Activated naive CD4-positive, alpha-beta T cell treated with anti-CD3 and anti-CD28 coated beads, Interleukin-2, amount 50 U/mL, for 72 hours (primary cell): ENCODE results near the gene CCDC150. TPM values are rescaled to one million over a fixed set of nuclear protein-coding genes. Genes with fewer than 3 reads are reported as not detected.
A peak's percentile ranks its signal among the peaks of the same experiment; 100 is the strongest.
"Not testable (repeated sequence)": the region's sequence is repeated elsewhere in the genome, so short reads cannot be mapped to it uniquely, and the experiment has no call there.

Experiments used
- ATAC-seq, 2 donors: fragments of 150-1000 bp; cut with Tn5 transposase; 2 replicates each; pipeline ENCODE4 v1.10.0; 2021; ENCODE audit warnings: mild to moderate bottlenecking in 2 of 2, moderate library complexity in 2 of 2
- DNase-seq, 2 donors: peaks; one replicate each; pipeline ENCODE4 v3.0.0; 2021 to 2022; ENCODE audit warnings: low spot score in 2 of 2
- H3K27ac Mint-ChIP-seq, 2 donors: one replicate each; pipeline ENCODE4 v1.8.0; 2022; ENCODE audit warnings: mild to moderate bottlenecking in 2 of 2, mixed read lengths in 2 of 2
- H3K36me3 Mint-ChIP-seq, 2 donors: one replicate each; pipeline ENCODE4 v1.8.0; 2022; ENCODE audit warnings: mixed read lengths in 2 of 2
- H3K9me3 Mint-ChIP-seq, 2 donors: one replicate each; pipeline ENCODE4 v1.8.0; 2022; ENCODE audit warnings: mixed read lengths in 2 of 2
- total RNA-seq, 2 donors: library from RNA; stranded (reverse); gene quantifications; one replicate each; pipeline ENCODE4 v1.2.3, GENCODE V29; 2022

Gene CCDC150
- total RNA-seq, 2 donors from 2014 or later, result 23.3 to 24.0 TPM

DNA sequence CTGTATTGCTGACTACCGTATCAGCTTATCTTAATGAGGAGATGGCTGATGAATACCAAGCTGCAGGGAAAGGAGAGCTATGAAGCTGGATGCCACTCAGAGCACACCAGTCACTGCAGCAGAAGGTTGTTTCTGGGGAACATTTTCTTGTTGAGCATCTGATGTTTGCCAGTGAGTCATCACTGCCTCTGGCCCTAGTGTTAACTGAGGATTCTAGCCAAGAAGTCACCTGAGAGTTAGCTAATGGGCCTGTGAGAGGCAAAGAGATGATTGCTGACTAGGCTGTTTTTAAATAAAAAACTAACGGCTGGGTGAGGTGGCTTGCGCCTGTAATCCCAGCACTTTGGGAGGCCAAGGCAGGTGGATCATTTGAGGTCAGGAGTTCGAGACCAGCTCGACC lies 37.9 kb downstream of the CCDC150 start:
- H3K27ac Mint-ChIP-seq, result no peak overlapping the region
- H3K9me3 Mint-ChIP-seq, result no peaks in the 10 kb centered on the region
- peaks cover 0 to 6% of the 10 kb centered on the region in 2 donors for H3K36me3 Mint-ChIP-seq
- DNase-seq (no peak), ATAC-seq (no peak)

DNA sequence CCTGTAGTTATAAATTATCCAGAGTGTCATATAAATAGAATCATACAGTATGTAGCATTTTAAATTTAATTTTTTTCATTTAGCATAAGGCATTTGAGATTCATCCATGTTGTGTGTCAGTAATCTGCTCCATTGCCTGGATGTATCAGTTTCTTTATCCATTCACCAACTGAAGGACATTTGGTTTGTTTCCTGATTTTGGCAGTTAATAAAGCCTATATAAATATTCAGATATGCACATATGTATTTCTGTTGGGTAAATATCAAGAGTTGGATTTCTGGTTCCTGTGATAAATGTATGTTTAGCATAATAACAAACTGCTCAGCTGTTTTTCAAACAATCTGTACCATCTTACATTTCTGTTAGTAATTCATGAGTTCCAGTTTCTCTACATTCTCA lies 39.9 kb downstream of the CCDC150 start:
- no peak for ATAC-seq
- Mint-ChIP-seq H3K36me3 (peaks cover 0 to 13% of the 10 kb centered on the region in 2 donors), H3K27ac (no peak overlapping the region), H3K9me3 (no peaks in the 10 kb centered on the region)
- no peak for DNase-seq

DNA sequence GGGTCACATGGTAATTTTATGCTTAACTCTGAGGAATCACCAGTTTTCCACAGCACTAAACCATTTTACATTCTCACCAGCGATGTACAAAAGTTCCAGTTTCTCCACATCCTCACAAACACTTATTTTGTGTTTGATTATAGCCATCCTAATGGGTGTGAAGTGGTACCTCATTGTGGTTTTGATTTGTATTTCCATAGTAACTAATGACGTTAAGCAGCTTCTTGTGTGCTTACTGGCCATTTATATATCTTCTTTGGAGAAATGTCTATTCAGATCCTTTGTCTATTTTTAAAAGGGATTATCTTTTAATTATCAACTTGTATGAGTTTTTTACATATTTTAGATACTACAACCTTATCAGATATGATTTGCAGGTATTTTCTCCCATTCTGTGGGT lies 42.0 kb downstream of the CCDC150 start:
- no peak overlapping the region for H3K27ac Mint-ChIP-seq
- ATAC-seq, result no peak
- DNase-seq, result no peak

DNA sequence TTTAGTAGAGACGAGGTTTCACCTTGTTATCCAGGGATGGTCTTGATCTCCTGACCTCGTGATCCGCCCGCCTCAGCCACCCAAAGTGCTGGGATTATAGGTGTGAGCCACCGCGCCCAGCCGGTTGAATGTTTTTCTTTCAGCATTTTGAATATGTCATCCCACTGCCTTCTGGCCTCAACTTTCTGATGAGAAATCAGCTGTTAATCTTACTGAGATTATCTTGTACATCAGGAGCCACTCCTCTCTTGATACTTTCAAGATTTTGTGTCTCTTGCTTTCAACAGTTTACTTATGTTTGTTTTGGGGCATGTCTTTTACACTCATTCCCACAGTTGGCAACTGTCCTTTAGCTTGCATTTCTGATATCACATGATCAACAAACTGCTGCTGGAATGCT lies 46.3 kb downstream of the CCDC150 start:
- no peak for ATAC-seq
- Mint-ChIP-seq H3K9me3 (peaks cover 10 to 21% of the 10 kb centered on the region in 2 donors), H3K27ac (no peak overlapping the region), H3K36me3 (peaks cover 18 to 20% of the 10 kb centered on the region in 2 donors)
- no peak for DNase-seq

More for the DNA sequence above, 42.0 kb downstream of the CCDC150 start:
- H3K36me3 Mint-ChIP-seq, result peaks cover 8 to 21% of the 10 kb centered on the region in 2 donors
- H3K9me3 Mint-ChIP-seq, result peaks cover 0 to 9% of the 10 kb centered on the region in 2 donors

DNA sequence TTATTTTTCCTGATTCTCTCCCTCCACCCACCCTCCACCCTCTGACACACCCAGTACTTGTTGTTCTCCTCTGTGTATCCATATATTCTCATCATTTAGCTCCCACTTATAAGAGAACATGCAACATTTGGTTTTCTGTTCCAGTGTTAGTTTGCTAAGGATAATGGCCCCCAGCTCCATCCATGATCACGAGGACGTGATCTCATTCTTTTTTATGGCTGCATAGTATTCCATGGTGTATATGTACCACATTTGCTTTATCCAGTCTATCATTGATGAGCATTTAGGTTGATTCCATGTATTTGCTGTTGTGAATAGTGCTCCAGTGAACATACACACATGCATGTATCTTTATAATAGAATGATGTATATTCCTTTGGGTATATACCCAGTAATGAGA lies 47.2 kb downstream of the CCDC150 start:
- DNase-seq, ATAC-seq, H3K27ac Mint-ChIP-seq: not testable (repeated sequence)
- Mint-ChIP-seq H3K36me3 (peaks cover 18 to 20% of the 10 kb centered on the region in 2 donors), H3K9me3 (peaks cover 10 to 21% of the 10 kb centered on the region in 2 donors)

DNA sequence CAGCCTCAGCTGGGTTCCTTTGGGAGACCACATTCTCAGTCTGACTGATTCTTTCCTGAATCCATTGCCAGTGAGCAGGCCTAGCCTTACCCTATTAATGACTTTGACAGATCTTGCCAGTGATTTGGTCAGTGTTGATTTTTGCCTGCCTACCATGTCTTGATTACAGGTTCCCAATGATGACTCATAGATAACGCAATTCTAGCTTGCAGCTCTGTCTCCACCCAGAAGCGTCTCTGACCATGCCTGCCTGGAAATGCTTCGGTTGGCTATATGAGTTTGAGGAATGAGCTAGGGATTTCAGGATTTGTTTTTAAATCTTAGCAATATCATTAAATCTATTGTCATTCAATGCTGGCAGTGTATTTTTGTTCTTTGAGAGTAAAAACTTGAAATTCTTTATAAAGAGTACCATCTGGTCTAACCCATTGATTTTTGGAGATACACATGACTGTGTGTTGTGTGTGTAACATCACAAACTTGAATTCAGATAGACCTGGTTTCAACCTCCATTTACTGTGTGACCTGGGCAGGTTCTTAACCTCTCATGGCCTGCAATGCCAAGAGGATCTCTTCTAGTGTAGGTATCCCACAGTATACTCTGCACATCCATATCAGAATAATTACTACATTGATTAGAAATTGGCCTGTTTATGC lies 57.0 kb downstream of the CCDC150 start:
- DNase-seq, result no peak
- ATAC-seq, result no peak

DNA sequence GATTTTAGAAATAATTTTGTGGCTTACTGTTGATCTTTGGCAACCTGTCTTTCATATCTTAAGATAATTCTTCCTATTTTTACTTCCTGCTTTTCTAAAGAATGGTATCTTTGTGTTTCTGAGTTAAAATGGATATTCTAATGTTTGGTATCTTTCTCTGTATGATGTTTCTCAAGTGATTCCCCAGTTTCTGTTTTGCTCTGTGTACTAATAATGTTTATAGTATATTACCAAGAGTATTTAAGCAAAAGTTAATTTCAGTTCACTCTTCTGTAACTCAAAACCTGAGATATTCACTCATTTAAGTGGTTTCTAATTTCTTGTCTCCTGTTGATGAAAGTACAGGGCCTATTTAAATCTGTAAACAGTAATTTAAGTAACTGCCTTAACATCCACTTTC lies 58.3 kb downstream of the CCDC150 start:
- no peak overlapping the region for H3K27ac Mint-ChIP-seq
- ATAC-seq, result no peak

More for the DNA sequence above, 57.0 kb downstream of the CCDC150 start:
- no peak overlapping the region for H3K27ac Mint-ChIP-seq
- H3K9me3 Mint-ChIP-seq, result no peaks in the 10 kb centered on the region
- no peaks in the 10 kb centered on the region for H3K36me3 Mint-ChIP-seq

DNA sequence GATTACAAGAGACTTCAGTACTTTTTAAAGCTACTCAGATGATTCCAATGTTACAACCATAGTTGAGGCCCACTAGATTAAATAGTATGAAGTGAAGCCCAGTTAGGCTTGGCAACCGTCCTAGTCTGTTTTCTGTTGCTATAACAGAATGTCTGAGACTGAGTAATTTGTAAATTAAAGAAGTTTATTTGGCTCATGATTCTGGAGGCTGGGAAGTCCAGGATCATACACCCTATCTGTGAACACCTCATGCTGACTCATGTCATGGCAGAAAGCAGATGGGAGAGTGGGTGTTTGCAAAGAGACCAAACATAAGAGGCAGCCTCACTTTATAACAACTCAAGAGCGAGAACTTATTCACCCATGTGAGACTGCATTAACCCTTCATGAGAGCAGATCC lies 63.1 kb downstream of the CCDC150 start:
- DNase-seq, result no peak
- Mint-ChIP-seq H3K36me3 (no peaks in the 10 kb centered on the region), H3K9me3 (peaks cover 0 to 3% of the 10 kb centered on the region in 2 donors)

More for the DNA sequence above, 58.3 kb downstream of the CCDC150 start:
- Mint-ChIP-seq H3K36me3 (no peaks in the 10 kb centered on the region), H3K9me3 (no peaks in the 10 kb centered on the region)
- DNase-seq, result no peak

DNA sequence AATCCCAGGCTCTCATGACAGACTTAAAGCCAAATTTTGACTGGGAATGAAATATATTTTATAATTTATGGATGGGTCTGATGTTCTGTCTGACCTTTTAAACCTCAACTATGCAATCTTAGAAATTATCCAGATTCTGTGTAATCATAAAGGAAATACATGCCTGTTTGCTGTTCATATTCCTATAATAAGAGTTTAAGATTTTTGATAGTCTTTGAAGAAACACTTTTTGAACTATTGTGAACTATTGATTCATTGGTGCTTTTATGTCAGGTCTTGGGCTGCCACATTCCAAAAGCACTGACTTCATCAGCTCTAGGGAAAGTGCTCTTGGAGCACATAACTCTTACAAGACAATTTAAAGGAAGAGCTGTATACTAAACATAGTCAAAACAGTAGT lies 64.2 kb downstream of the CCDC150 start:
- DNase-seq, result no peak
- Mint-ChIP-seq H3K27ac (no peak overlapping the region), H3K36me3 (no peaks in the 10 kb centered on the region), H3K9me3 (peaks cover under 1 to 4% of the 10 kb centered on the region in 2 donors)
- no peak for ATAC-seq

More for the DNA sequence above, 63.1 kb downstream of the CCDC150 start:
- H3K27ac Mint-ChIP-seq, result no peak overlapping the region
- no peak for ATAC-seq

DNA sequence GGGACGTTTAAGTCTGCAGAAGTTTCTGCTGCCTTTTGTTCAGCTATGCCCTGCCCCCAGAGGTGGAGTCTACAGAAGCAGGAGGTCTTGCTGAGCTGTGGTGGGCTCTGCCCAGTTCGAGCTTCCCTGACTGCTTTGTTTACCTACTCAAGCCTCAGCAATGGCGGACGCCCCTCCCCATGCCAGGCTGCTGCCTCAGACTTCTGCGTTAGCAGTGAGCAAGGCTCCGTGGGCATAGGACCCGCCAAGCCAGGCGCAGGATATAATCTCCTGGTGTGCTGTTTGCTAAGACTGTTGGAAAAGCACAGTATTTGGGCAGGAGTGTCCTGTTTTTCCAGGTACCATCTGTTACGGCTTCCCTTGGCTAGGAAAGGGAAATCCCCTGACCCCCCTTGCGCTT lies 70.5 kb downstream of the CCDC150 start:
- not testable (repeated sequence) for H3K9me3 Mint-ChIP-seq, ATAC-seq, H3K27ac Mint-ChIP-seq, DNase-seq
- H3K36me3 Mint-ChIP-seq, result peaks cover 7 to 18% of the 10 kb centered on the region in 2 donors

DNA sequence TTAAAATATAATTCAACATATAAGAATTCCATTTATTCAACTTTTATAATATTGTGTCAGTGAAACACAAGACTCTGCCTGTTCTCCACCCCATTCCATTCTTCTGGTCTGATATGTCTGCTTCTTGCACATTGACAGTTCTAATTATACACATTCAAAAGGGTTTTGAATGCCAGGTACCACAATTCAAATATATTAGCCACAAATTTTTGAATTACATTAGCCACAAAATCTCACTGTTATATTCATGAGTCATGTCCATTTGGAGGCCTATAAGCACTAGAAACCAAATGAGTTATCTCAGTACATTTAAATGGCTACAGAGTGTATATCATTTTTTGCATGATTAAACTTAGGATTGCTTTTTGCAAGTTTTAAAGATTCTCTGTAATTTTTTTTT lies 72.1 kb downstream of the CCDC150 start:
- no peak for DNase-seq
- peaks cover 7 to 18% of the 10 kb centered on the region in 2 donors for H3K36me3 Mint-ChIP-seq
- H3K27ac Mint-ChIP-seq, result no peak overlapping the region
- no peak for ATAC-seq
- peaks cover 7 to 9% of the 10 kb centered on the region in 2 donors for H3K9me3 Mint-ChIP-seq

DNA sequence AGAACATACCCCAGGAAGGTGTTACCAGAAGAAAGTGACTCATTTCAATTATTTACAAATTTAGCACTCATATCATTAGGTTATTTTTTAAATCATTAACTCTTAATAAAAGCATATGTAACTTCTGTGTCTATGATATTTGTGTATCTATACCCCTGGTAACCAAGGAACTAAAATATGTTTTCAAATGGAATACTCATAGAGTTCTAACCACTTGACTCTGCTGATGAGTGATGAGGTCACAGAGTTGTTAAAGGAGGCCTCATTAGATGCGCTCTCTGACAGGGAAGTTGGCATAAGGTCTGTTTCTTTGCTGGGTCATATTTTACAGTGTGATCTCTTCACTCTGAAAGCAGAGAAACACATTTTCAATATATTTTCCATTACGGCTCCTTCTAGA lies 73.4 kb downstream of the CCDC150 start:
- H3K36me3 Mint-ChIP-seq, result peaks cover 7 to 18% of the 10 kb centered on the region in 2 donors
- no peak overlapping the region for H3K27ac Mint-ChIP-seq
- H3K9me3 Mint-ChIP-seq, result peaks cover 5 to 7% of the 10 kb centered on the region in 2 donors
- ATAC-seq (no peak), DNase-seq (no peak)

DNA sequence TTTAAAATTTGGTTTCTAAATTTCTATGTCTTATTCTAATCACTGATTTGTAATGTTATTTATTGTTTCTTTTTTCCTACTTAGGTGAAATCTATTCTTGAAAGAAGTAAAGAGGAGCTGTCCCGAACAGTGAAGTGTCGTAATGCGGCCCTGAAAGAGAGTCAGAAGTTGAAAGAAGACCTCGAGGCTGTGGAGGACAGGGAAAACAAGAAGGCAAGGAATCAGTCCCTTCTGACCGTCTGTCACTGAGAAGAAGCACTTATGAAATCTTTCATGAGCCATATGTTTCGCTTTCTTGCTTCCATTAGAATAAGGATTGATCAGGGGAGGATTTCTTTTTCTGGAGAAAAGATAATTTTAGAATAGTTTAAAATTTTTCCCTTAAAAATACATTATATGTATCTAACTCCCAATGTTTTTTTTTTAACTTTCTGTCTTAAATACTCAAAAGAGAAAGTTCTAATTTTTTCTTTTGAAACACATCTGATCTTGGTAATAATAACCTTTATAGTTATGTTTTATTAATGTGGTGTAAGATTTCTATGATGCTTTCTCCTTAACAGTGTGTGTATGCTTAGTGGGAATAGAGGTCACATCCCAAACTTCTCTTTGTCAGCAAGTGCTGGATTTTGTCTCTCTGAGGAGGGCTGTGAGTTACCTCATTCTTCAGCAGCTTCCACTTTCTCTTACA lies 79.0 kb downstream of the CCDC150 start:
- ATAC-seq (no peak), DNase-seq (no peak)
- H3K9me3 Mint-ChIP-seq, result no peaks in the 10 kb centered on the region
- H3K27ac Mint-ChIP-seq, result no peak overlapping the region
- no peaks in the 10 kb centered on the region for H3K36me3 Mint-ChIP-seq

DNA sequence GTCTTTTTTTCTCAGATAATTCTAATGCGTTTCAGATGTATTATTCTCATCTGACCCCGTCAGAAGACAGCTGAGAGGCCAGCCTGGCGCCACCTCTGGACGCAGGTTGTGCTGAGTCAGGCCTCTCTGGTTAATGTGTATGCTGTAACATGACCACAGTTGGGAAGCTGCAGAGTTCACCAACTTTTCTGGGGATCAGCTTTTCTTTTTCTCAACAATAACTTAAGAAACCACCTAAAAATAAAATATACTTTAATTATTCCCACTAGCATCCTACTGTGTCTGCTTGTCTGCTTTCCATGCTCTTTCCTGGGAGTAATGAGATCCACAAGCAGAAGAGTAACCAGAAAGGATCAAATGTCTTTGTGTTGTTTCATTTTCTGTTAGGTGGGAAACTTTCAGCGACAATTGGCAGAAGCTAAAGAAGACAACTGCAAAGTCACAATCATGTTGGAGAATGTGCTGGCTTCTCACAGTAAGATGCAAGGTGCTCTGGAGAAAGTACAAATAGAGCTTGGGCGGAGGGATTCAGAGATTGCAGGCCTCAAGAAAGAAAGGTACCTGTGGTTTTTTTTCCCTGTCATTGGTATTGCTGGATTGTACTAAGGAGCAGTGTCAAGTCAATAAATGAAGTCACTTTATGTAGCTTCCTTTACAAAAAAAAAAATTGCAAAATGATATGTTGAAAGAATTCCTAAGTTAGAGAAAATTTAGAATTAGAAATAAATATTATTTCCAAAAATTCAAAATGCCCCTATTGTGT lies 79.8 kb downstream of the CCDC150 start:
- H3K27ac Mint-ChIP-seq, result no peak overlapping the region
- H3K36me3 Mint-ChIP-seq, result no peaks in the 10 kb centered on the region
- H3K9me3 Mint-ChIP-seq, result no peaks in the 10 kb centered on the region
- no peak for ATAC-seq
- DNase-seq, result no peak

DNA sequence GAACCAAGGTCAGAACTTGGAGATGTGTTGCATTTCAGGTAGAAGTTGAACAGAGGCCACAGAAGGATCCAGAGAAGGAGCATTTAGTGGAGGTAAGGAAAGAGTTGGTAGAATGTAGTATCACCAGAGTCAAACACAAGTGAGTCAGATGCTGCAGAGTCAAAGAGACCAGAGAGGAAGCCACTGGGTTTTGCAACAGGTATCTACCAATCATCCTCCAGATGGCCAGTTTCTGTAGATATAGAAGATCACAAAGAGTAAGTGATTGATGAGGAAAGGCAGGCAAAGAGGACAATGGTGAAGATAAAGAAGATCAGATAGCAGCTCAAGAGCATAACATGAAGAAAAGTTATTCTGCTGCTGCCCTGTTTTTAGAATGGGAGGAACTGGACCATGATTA lies 84.1 kb downstream of the CCDC150 start:
- no peak for DNase-seq
- peaks cover 0 to 5% of the 10 kb centered on the region in 2 donors for H3K36me3 Mint-ChIP-seq
- no peak overlapping the region for H3K27ac Mint-ChIP-seq

DNA sequence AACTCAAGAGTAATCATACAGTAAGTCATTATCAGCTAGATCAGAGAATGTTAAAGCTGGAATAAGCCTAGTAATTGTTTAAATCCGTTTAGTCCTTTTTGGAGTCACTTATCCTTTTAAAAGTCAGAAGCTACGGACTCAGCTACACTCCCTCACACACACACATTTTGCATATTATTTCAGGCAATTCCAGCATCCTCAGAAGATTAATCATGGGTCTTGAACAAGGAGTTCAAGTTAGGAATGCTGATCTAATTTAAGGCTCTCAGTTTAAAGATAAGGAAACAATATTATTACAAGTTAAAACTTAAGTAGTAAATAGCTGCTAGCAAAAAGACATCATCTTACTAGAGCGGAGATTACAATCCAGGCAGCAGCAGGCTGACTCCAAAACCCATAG lies 85.7 kb downstream of the CCDC150 start:
- H3K36me3 Mint-ChIP-seq, result peaks cover 0 to 5% of the 10 kb centered on the region in 2 donors
- DNase-seq, result no peak
- no peaks in the 10 kb centered on the region for H3K9me3 Mint-ChIP-seq
- no peak for ATAC-seq
- H3K27ac Mint-ChIP-seq, result no peak overlapping the region

More for the DNA sequence above, 84.1 kb downstream of the CCDC150 start:
- ATAC-seq, result no peak
- H3K9me3 Mint-ChIP-seq, result no peaks in the 10 kb centered on the region

DNA sequence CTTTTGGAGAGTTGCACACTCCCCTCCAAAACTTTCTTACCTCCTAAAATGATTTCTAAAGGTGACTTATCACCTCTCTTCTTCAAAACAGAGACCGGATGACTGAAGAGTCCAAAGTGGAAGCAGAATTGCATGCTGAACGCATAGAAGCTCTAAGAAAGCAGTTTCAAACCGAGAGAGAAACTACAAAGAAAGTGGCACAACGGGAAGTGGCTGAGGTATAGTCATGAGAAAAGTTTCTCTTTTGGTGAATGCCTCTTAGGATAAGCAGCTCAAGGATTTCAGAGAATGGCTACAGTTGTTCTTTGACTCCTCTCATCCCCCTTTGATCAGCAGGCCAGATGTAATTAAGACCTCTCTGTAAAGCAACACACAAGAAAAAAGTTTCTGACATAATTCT lies 86.4 kb downstream of the CCDC150 start:
- ATAC-seq (peak; percentile 28 to 56), DNase-seq (no peak)
- Mint-ChIP-seq H3K27ac (peak overlapping the region in 1 of 2 donors; percentile 8), H3K36me3 (peaks cover 3 to 5% of the 10 kb centered on the region in 2 donors), H3K9me3 (no peaks in the 10 kb centered on the region)
